GM19468 (cell line): ENCODE measurements around the gene SAMD4A.
A peak's percentile ranks its signal among the peaks of the same experiment; 100 is the strongest.

ENCODE experiments used
- ATAC-seq: cut with Tn5 transposase; IDR thresholded peaks from one replicate; pipeline ENCODE4 v1.9.1; 2021; ENCODE audit warnings: mild to moderate bottlenecking, moderate library complexity, moderate number of reproducible peaks; ENCODE audit not compliant: unreplicated experiment; ENCODE audit errors: extremely low read depth

The SAMD4A gene

DNA sequence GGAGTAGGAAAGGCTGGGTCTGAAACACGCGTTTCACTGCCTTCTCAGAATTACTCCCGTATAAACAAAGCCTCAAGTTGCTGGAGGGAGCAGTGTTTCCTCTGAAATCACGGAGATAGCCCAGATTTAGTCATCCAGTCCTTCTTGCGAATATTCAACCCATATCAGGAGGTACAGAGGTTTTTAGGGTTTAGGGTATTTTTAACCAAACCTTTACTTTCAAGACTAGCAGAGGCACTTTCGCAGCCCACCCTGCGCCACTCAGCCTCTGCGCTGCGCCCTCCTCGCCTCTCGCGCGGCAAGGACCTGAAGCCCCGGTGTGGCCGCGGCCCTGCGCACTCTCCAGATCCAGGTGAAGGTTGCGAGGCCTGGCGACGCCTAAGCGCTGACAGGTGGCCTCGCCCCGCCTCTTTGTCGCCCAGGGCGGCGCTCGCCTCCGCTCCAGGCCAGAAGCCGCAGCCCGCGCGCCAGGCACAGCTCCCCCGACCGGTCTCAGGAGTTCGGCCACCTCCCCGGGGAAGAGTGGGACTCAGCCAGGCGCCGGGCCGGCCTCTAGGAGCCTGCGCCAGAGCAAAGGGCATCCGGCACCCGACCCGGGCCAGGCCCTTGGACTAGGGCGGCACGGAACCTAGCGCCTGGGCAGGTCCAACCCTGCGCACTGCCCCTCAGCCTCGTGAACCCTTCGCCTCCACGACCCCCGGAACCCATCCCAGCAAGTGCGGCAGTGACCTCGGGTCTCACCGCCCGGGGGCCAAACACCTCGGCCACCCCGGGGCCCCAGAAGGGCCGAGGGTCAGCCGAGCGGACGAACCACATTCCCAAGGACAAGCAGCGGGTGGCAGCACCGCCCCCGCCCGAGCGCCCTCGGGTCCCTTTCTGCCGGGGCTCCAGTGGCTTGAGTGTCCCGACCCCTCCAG lies 1.8 kb upstream of the SAMD4A start:
- ATAC-seq, result no peak

DNA sequence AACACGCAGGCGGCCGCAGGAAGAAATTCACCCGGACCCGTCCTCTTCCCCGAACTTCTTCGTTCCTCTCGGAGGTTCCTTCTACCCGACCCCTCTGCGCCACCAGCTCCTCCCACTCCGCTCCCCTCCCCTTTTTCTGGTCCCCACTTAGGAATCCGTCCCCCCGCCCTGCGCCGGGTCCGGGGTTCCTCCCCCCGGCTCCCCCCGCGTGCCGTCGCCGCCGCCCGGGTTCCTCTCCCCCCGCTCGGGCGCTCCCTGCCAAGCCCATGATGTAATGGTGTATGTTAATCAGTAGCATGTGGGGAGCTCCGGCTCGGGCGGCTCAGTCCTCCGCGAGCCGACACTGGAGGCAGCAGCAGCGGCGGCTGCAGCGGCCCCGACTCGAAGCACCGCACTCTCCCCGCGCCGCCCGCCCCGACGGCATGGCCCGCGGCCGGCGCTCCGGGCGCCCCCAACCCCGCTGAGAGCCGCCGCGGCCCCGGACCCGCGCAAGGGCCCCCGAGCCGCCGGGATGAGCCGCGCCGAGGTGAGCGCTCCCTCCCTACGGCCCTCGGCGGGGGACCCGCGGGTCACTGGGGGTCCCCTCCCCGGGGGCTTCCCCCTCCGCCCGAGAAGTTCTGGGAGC lies 1.0 kb upstream of the SAMD4A start:
- ATAC-seq, result peak; percentile 58

DNA sequence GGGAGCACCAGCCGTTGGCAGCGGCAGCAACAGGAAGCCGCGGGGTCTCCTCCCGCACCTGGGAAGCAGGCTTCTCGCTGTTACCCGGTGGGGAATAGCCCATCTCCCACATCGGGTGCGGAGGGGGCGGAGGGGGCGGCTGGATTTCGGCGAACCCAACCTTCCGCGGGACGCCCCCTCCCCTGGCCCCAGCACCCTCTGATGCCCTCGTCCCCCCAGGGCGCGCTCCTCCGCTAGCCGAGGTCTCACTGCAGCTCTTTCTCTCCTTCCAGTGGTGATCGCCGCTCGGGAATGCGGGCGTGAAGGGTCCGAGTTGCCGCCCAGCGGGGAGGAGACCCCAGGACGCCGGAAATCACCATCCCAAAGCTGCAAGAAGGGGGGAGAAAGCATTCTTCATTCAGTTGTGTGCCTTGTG lies 303 bp downstream of the SAMD4A start:
- ATAC-seq, result no peak

DNA sequence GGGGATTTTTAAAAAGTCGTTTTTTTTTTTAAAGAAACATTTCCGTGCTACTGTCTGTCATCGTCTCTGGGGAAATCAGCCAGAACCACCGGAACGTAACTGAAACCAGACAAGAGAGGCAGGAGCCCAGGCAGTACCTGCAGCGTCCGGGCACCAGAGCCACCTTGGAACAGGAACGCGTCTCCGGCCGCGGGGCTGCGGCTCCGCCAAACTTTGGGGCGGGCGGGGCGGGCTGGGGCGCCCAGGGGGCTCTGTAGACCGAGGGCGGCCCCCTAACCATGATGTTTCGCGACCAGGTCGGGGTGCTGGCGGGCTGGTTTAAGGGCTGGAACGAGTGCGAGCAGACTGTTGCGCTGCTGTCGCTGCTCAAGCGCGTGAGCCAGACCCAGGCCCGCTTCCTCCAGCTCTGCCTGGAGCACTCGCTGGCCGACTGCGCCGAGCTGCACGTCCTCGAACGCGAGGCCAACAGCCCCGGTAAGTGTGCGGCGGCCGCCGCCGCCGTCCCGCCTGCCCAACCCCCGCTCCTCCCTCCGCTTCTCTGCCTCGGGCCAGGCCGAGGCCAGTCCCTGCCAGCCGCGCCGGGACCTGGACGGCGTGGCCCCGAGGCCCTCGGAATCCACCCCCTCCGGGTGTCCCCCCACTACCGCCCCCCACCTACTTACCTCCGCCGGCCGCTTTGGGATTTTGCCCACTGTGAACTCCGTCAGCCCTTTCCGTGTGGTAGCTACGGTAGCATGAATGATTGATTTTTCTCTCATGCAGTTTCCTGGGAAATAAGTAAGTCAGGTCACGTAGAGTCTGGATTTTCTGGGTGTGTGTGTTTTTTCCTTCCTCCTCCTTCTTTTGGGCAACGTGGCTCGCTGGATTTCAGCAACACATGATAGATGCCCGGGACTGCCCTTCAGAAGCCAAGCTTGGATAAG lies 972 bp downstream of the SAMD4A start:
- ATAC-seq, result no peak

DNA sequence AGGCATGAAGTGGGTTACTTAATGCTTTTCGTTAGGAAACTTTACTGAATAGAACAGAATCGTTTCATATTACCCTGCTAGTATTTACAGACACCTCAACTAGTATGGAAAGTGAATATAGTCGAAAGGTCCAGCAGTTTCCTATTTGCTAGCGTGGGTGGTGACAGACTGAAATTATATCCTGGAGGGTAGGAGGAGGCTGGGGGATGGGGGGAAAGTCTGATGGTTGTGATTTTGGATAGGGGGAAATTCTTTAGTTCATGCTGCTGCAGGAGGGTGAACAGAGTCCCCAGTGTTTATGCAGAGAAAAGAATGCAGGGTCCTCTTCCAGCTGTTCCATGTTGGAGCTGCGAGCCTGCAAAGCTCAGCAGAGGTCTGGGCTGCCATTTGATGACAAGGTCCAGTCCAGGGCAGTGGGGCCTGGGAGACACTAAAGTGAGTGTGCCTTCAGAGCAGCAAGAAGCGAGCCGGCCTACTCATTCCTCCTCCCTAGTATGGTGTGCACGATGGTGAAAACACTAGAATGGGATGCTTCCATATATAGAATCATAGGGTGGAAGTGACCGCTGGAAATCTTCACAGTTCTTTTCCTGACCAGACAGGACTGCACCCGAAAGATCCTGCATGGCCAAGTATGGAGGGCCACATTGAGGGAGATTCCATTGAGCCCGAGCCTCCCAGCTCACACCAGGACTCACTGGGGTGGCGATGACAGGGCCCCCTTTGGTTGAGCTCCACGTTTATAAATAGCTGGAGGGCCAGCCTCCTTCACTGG lies 2.1 kb downstream of the SAMD4A start:
- no peak for ATAC-seq

DNA sequence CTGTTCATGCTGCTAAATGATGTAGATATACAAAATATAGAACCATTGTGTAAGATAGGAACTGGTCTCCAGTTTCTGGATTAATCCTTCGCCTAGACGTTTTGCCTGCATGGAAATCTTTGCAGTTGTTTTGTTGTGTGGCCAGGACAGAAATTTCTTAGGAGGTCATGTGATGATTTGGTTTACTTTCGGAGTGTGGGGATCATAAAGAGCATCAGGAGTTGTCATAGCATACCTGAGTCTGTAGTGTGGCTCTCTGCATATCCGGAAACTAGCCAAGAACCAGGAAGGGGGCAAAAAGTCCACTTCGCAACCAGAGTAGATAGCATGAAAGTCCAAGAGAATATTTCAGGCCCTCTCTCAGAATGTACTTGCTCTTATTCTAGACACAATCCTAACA lies 3.1 kb downstream of the SAMD4A start:
- ATAC-seq, result no peak

DNA sequence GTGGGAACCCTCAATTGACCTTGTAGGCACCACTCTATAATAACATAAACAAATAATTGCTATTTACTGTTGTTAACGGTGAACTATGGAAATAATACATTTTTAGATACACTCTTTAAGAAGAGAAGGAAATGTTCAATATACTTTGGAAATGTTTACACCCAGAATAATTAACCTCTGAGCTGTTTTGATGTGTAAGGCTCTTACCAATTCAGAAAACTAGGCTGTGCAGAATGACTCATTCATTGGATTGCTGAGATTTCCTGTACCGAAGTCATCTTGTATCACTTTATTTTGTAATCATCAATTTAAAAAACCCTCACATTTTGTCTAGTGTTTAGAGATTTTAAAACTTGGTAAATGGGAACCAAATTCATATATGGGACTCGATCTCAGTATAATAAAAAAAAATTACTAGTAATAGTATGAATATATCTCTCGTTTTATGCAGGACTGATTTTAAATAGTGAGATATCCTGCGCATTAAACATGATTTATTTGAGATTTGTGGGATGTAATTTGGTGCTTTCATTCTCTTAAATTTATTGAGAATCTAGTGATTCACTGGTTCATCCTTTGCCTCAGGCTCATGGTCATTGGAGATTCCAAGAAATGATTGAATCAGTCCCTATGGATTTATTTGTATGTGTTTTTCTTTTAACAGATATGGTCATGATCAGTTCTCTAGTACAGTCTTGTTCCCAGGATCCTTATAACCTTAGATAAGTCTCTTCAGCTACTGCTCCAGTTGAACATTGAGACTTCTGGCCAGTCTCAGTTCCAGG lies 3.9 kb downstream of the SAMD4A start:
- no peak for ATAC-seq

DNA sequence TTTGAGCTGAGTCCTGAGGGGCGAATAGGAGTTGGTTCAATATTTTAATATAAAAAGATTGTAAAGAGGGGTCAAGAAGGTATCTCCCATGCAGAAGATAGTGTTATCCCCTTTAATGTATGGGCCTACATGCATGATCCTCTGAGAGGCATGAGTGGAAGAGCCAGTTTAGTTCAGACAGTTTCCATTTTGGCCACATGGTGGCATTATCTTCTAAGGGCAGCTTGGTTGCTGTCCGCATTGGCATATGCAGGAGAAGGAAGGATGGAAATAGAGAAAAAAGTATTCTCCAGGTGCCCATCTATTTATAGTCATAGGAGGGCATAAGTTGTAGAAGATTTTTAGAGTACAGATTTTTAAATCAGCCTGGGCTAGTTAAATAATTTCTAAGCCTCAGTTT lies 5.4 kb downstream of the SAMD4A start:
- no peak for ATAC-seq

DNA sequence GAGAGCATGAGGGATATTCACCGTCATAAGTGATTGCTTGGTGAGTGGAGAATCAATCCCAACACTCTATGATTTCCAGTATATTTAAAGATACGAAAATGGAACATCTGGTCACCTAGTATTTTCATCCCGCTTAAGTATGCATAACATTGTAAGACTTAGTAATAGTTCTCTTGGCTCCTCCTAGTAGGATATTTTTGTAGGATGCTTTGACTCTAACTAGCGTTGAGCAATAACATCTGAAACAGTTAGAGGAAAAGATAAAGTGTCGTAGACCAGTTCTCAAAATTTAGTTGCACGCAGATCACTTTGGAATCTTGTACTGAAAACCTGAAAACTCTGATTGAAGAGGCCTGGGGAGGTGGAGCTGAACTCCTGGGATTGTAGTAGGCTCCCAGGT lies 7.6 kb downstream of the SAMD4A start:
- no peak for ATAC-seq

DNA sequence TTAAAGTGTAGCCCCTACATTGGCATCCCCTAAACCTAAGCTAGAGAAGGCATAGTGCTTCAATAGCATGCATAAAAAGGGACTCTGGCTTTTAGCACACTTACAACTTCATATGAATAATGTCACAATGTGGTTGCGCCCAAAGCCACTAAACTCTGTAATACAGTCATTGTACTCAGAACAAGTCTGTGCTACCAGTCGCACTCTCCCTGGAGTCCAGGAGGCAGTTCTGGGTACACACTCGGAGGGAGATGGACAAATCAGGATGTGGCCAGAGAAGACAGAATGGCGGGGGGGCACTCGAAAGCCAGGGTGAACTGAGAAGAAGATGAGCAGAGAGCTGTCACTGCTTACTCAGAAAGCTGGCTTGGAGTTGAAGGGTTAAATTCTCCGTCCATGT lies 10.6 kb downstream of the SAMD4A start:
- ATAC-seq, result no peak

DNA sequence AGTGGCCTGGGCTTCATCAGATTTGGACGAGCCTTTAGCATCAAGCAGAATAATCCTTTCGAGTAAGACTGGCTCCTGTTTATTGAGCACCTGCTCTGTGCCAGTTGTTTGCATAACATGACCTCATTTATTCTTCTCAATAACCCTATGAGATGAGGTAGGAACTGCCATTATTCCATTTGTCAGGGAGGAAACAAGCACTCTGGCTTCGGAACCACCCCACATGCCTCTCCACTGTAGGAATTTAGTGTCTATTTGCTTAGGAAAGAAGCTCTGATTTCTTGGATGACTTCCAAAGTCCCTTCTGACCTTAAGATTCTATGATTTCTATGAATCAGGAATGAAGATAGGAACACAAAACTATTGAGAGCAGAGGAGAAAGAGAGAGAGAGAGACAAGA lies 11.0 kb downstream of the SAMD4A start:
- ATAC-seq, result no peak

DNA sequence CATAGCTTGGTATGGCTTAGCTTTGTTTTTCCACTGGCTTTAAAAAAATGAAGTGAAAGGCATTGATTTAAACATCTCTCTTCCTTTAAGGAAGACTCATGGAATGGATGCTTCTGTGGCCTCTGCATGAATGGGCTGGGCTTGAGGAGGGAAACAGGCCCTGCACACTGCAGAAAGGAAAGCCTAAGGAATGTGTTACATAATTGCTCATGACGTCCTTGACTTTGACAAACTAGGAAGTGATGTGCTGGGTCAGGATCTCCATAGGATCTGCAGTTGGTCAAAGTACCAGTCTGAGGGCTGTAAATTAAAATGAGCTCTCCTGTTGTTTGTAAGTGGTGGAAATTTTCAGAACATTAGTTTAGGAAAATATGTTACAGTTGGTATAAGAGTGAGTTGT lies 12.7 kb downstream of the SAMD4A start:
- no peak for ATAC-seq

DNA sequence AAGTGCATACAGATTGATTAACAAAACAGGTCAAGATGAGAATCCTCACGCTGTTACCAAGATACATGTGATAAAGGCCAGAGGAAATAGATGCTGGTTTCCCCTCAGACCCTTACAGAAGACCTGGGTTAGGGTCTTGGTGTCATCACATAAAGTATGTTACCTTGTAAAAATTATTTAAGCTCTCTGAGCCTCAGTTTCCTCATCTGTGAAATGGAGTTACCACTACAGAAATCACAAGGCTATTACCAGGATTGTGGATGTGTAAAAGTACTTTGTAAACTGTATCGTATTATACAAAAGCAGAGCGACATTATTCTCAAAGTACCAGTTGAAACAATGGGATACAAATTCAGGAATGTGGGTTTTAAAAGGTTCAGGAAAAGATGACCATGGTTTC lies 14.0 kb downstream of the SAMD4A start:
- ATAC-seq, result no peak

DNA sequence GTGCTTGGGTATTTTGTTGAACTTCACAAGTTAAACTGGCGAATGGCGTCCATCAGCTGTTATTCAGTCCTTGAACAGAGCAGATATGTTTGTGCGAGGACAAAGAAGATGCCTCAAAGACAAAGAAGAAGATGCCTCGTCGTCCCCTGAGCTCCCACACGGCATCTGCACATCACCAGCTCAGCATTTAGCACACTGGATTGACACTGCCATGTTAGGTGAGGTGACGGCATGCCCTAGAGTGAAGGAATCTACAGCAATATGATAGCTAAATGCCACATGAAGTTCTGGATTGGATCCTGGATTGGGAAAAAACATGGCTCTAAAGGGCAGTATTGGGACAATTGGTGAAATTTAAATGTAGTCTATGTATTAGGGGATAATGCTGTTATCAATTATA lies 15.4 kb downstream of the SAMD4A start:
- no peak for ATAC-seq

DNA sequence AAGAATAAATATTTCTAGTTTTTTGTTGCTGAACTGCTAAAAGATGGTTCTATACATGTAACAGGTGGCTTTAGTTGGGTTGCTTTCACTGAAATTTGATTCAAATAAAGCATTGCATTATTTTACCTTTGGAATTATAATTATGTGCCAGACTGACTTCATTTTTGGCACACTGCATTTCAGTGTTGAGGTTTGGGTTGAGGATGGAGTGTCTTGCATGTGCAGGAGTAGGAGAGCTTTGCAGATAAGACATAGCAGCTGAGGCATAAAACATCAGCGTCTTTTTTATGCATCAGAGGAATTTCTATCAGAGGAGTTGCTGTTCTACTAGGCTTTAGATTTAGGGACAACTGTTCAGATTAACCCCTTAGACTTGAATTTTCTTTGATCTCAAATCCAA lies 17.2 kb downstream of the SAMD4A start:
- ATAC-seq, result no peak

DNA sequence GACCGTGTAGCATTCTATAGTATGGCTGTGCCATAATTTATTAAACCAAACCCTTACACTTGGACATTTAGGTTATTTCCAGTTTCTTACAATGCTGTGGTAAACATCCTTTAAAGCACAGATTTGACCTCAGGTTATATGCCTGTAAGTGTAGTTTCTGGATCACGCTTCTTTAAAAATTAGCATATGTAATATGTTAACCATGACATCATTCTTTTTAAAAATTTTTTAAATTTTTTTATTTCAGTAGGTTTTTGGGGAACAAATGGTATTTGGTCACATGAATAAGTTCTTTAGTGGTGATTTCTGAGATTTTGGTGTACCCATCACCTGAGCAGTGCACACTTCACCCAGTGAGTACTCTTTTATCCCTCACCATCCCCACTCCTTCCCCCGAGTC lies 18.3 kb downstream of the SAMD4A start:
- no peak for ATAC-seq

DNA sequence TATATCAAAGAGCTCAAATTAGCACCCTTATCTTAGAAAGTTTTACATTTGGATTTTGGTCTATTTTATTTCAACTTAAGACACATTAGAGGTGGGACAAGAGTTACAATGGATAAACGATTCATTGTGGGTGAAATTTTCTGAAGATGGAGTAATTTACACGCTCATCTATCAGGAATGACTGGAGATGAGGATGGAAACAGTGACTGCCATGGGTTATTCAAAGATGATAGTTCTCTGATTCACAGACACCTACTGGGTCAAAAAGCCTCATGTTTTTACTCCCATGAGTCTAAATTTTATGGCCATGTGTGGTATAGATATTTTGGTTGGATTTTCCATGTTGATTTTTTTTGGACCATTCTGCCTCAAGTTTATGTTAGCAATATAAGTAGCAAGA lies 22.1 kb downstream of the SAMD4A start:
- no peak for ATAC-seq

DNA sequence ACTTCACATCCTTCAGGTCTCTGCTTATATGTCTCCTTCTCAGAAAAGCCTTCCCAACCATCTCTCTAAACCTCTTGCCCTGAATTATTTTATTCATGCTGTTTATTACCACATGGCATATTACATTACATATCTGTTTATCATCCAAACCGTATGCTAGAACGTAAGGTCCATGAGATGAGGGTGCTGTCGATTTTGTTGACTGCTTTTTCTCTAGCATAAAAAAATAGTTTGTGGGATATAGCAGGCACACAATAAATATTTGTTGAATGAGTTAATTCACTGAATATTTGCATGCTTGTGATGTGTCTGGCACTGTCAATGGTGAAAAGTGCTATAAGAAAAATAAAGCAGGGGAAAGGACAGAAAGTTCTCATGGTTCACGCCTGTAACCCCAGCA lies 22.9 kb downstream of the SAMD4A start:
- ATAC-seq, result no peak

DNA sequence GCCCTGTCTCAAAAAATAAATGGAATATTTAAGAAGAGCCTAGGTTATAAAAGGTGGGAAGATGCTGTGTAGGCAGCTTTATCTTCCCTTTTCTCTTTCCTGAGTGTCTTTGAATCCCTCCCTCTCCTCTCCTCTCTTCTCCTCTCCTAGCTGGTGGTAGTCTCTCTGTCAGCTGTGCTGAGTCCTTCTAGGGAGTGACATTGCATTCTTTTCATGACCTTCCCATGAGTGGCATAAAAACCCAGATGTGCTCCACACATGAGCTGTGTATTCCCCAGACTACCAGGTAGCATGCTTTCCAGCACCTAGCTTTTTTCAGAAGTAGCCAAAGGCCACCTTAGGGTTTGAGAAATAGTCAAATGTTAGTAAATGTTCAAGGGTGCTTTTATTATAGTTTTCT lies 23.6 kb downstream of the SAMD4A start:
- no peak for ATAC-seq
